H1 (cell line): ENCODE results near the gene FBN3. TPM values are rescaled to one million over a fixed set of nuclear protein-coding genes. Genes with fewer than 3 reads are reported as not detected.

Experiments
- CTCF ChIA-PET: fragments of 300-600 bp; sonication (Branson Sonifier 250); formaldehyde crosslinking; loops from one replicate; lab custom pipeline; 2021; ENCODE audit not compliant: partially characterized antibody; lab: Charles Lee
- POLR2A ChIA-PET: fragments of 300-600 bp; sonication (Branson Sonifier 250); formaldehyde crosslinking; loops from one replicate; lab custom pipeline; 2021; ENCODE audit warnings: inconsistent platforms; ENCODE audit not compliant: partially characterized antibody; lab: Charles Lee
- DNase-seq, 2 experiments: peaks; one replicate each; pipeline versions ENCODE4 v3.0.0 to v3.0.0-alpha.2; 2010 to 2022; ENCODE audit warnings: low spot score in 2 of 2, low read depth in 1 of 2, mixed read lengths in 1 of 2
- FAIRE-seq: peaks from 2 replicates; lab custom pipeline; 2011; peaks lifted over from hg19 to GRCh38; lab: Jason Lieb, UNC
- H2AFZ ChIP-seq: 2 replicates; pipeline ENCODE4 v1.8.1; 2012; ENCODE audit warnings: low read length, inconsistent platforms
- H2AK5ac ChIP-seq: 2 replicates; pipeline ENCODE4 v1.6.1; 2013; ENCODE audit warnings: low read depth, low read length
- H2BK120ac ChIP-seq: replicated peaks from 2 replicates; pipeline ENCODE3; 2013; ENCODE audit warnings: low read depth, low read length, inconsistent platforms
- H2BK12ac ChIP-seq: 2 replicates; pipeline ENCODE4 v1.6.1; 2013; ENCODE audit warnings: low read depth, low read length
- H2BK15ac ChIP-seq: 2 replicates; pipeline ENCODE4 v1.6.1; 2013; ENCODE audit warnings: low read length
- H2BK20ac ChIP-seq: 2 replicates; pipeline ENCODE4 v1.6.1; 2013; ENCODE audit warnings: low read length
- H2BK5ac ChIP-seq: 2 replicates; pipeline ENCODE4 v1.6.1; 2013; ENCODE audit warnings: low read depth, low read length
- H3K14ac ChIP-seq: 2 replicates; pipeline ENCODE4 v1.6.1; 2013; ENCODE audit warnings: inconsistent platforms; ENCODE audit not compliant: insufficient read length
- H3K18ac ChIP-seq: 2 replicates; pipeline ENCODE4 v1.6.1; 2013; ENCODE audit warnings: low read length; ENCODE audit errors: extremely low read depth
- H3K23ac ChIP-seq: 2 replicates; pipeline ENCODE4 v1.6.1; 2013; ENCODE audit warnings: inconsistent platforms; ENCODE audit not compliant: insufficient read length
- H3K23me2 ChIP-seq: 2 replicates; pipeline ENCODE4 v1.6.1; 2013; ENCODE audit warnings: low read depth, low read length
- H3K27ac ChIP-seq: 2 replicates; pipeline ENCODE4 v1.6.1; 2011; ENCODE audit warnings: low read depth, low read length, inconsistent platforms
- H3K27me3 ChIP-seq, 4 experiments: replicated peaks in 1 of 4; 1 replicate in 1 of 4; 2 replicates in 3 of 4; pipeline versions ENCODE4 v1.6.1 to v1.8.1; 2011 to 2013; ENCODE audit warnings: low read length in 3 of 4, mild to moderate bottlenecking in 3 of 4, inconsistent platforms in 2 of 4, mixed read lengths in 2 of 4, moderate library complexity in 1 of 4; ENCODE audit not compliant: control insufficient read depth in 3 of 4, insufficient read depth in 3 of 4; ENCODE audit errors: extremely low read depth in 1 of 4
- H3K36me3 ChIP-seq, 4 experiments: 2 replicates each; pipeline versions ENCODE4 v1.6.1 to v1.8.1; 2011 to 2013; ENCODE audit warnings: mild to moderate bottlenecking in 4 of 4, low read length in 3 of 4, moderate library complexity in 2 of 4, control low read depth in 1 of 4, inconsistent platforms in 1 of 4; ENCODE audit not compliant: insufficient read depth in 4 of 4, control insufficient read depth in 2 of 4
- H3K4ac ChIP-seq: replicated peaks from 2 replicates; pipeline ENCODE3; 2013; ENCODE audit warnings: low read length, low read depth, mixed read lengths, inconsistent platforms; ENCODE audit not compliant: insufficient read length
- H3K4me1 ChIP-seq, 4 experiments: replicated peaks in 1 of 4; 1 replicate in 1 of 4; 2 replicates in 3 of 4; pipeline versions ENCODE4 v1.6.1 to v1.8.1; 2011 to 2013; ENCODE audit warnings: low read length in 3 of 4, inconsistent platforms in 2 of 4, mixed read lengths in 1 of 4; ENCODE audit not compliant: insufficient read depth in 4 of 4, control insufficient read depth in 3 of 4
- H3K4me2 ChIP-seq, 2 experiments: 2 replicates each; pipeline versions ENCODE4 v1.6.1 to v1.8.1; 2011 to 2013; ENCODE audit warnings: low read depth in 2 of 2, low read length in 2 of 2, control low read depth in 1 of 2, inconsistent platforms in 1 of 2, mild to moderate bottlenecking in 1 of 2; ENCODE audit not compliant: insufficient read depth in 1 of 2
- H3K4me3 ChIP-seq, 4 experiments: fragments of 200-600, 300-600 bp in 1 of 4; sonication (generic), shearing (Covaris generic), sonication (Bioruptor Twin) in 1 of 4; 2 replicates each; pipeline versions ENCODE4 v1.5.1 to v1.8.1; 2011 to 2016; ENCODE audit warnings: low read length in 4 of 4, low read depth in 3 of 4, control low read depth in 2 of 4, inconsistent platforms in 2 of 4, mild to moderate bottlenecking in 2 of 4, mixed read lengths in 1 of 4, moderate library complexity in 1 of 4; ENCODE audit not compliant: insufficient read depth in 2 of 4; ENCODE audit errors: extremely low read depth in 1 of 4
- H3K56ac ChIP-seq: replicated peaks from 2 replicates; pipeline ENCODE3; 2013; ENCODE audit warnings: low read depth, mild to moderate bottlenecking, mixed read lengths, low read length, inconsistent platforms; ENCODE audit not compliant: insufficient read length
- H3K79me1 ChIP-seq: 2 replicates; pipeline ENCODE4 v1.6.1; 2013; ENCODE audit warnings: low read depth, low read length, control low read depth
- H3K79me2 ChIP-seq, 2 experiments: 2 replicates each; pipeline versions ENCODE4 v1.6.1 to v1.8.1; 2012 to 2013; ENCODE audit warnings: low read length in 2 of 2, mild to moderate bottlenecking in 2 of 2, inconsistent platforms in 1 of 2; ENCODE audit not compliant: insufficient read depth in 2 of 2, control insufficient read depth in 1 of 2
- H3K9ac ChIP-seq, 4 experiments: replicated peaks in 1 of 4; 1 replicate in 1 of 4; 2 replicates in 3 of 4; pipeline versions ENCODE4 v1.6.1 to v1.8.1; 2011 to 2013; ENCODE audit warnings: low read depth in 3 of 4, low read length in 3 of 4, control low read depth in 2 of 4, mild to moderate bottlenecking in 2 of 4, moderate library complexity in 2 of 4, inconsistent platforms in 1 of 4; ENCODE audit errors: extremely low read depth in 1 of 4
- H3K9me3 ChIP-seq, 2 experiments: 2 replicates each; pipeline versions ENCODE4 v1.6.1 to v1.8.1; 2012 to 2013; ENCODE audit warnings: mild to moderate bottlenecking in 2 of 2, moderate library complexity in 2 of 2, control low read depth in 1 of 2, inconsistent platforms in 1 of 2, low read depth in 1 of 2, low read length in 1 of 2, mixed read lengths in 1 of 2; ENCODE audit not compliant: insufficient read depth in 2 of 2
- H4K20me1 ChIP-seq, 2 experiments: replicated peaks in 1 of 2; 2 replicates each; pipeline versions ENCODE3 to v1.8.1; 2011 to 2013; ENCODE audit warnings: inconsistent platforms in 2 of 2, low read length in 2 of 2, mild to moderate bottlenecking in 1 of 2; ENCODE audit not compliant: insufficient read depth in 2 of 2, control insufficient read depth in 1 of 2
- H4K5ac ChIP-seq: 2 replicates; pipeline ENCODE4 v1.6.1; 2013; ENCODE audit warnings: low read length, low read depth, mixed read lengths, inconsistent platforms; ENCODE audit not compliant: insufficient read length
- H4K8ac ChIP-seq: 2 replicates; pipeline ENCODE4 v1.8.0; 2013; ENCODE audit warnings: mild to moderate bottlenecking, moderate library complexity, low read length, inconsistent platforms; ENCODE audit not compliant: insufficient read depth; ENCODE audit errors: extremely low read depth
- H4K91ac ChIP-seq: replicated peaks from 2 replicates; pipeline ENCODE3; 2013; ENCODE audit warnings: low read length, mixed read lengths, inconsistent platforms; ENCODE audit not compliant: insufficient read length
- ATF2 ChIP-seq: IDR thresholded peaks from 2 replicates; pipeline ENCODE4 v1.6.1; 2012; ENCODE audit warnings: low read length, inconsistent platforms
- E2F6 ChIP-seq: IDR thresholded peaks from 2 replicates; pipeline ENCODE4 v1.6.1; 2012; ENCODE audit warnings: inconsistent platforms
- FOSL1 ChIP-seq: IDR thresholded peaks from 2 replicates; pipeline ENCODE4 v1.6.1; 2011; ENCODE audit warnings: mild to moderate bottlenecking, low read depth, low read length, moderate library complexity; ENCODE audit not compliant: insufficient read depth
- JUND ChIP-seq: IDR thresholded peaks from 2 replicates; pipeline ENCODE4 v1.6.1; 2011; ENCODE audit warnings: mild to moderate bottlenecking, improper control_type of control experiment, low read length
- MAFK ChIP-seq: IDR thresholded peaks from 2 replicates; pipeline ENCODE4 v1.6.1; 2012; ENCODE audit warnings: low read depth, mild to moderate bottlenecking, improper control_type of control experiment, low read length
- MAX ChIP-seq: IDR thresholded peaks from 2 replicates; pipeline ENCODE4 v1.6.1; 2012; ENCODE audit warnings: inconsistent platforms
- NANOG ChIP-seq: IDR thresholded peaks from 2 replicates; pipeline ENCODE4 v1.6.1; 2011; ENCODE audit warnings: low read length, low read depth, mild to moderate bottlenecking, inconsistent platforms; ENCODE audit not compliant: insufficient read depth, poor library complexity, severe bottlenecking
- SIRT6 ChIP-seq: IDR thresholded peaks from one replicate; pipeline ENCODE4 v1.7.1; 2012; ENCODE audit warnings: low read length, inconsistent platforms
- SP4 ChIP-seq: IDR thresholded peaks from 2 replicates; pipeline ENCODE4 v1.6.1; 2012; ENCODE audit warnings: low read length, inconsistent platforms
- SRF ChIP-seq: IDR thresholded peaks from 2 replicates; pipeline ENCODE4 v1.6.1; 2011; ENCODE audit warnings: mild to moderate bottlenecking, low read depth, low read length, moderate library complexity
- TAF7 ChIP-seq: optimal IDR thresholded peaks from 2 replicates; pipeline ENCODE3; 2011; ENCODE audit warnings: low read depth, mild to moderate bottlenecking, inconsistent platforms, low read length, moderate library complexity, borderline replicate concordance
- TCF12 ChIP-seq: IDR thresholded peaks from 2 replicates; pipeline ENCODE4 v1.6.1; 2011; ENCODE audit warnings: low read depth, mild to moderate bottlenecking, low read length
- WGBS, 2 experiments: shearing (Covaris generic) in 1 of 2; methylation state at CpG; one replicate each; pipeline versions ENCODE4 v1.1.6 to v1.1.7; 2013 to 2015; ENCODE audit warnings: low lambda C conversion rate in 2 of 2, mixed read lengths in 2 of 2, inconsistent platforms in 1 of 2, low coverage in 1 of 2, missing lambda C conversion rate in 1 of 2; ENCODE audit not compliant: insufficient replicate concordance in 2 of 2, insufficient coverage in 1 of 2, insufficient read length in 1 of 2; ENCODE audit errors: extremely low coverage in 1 of 2, missing lambda C conversion rate in 1 of 2; 5-methylcytosine and 5-hydroxymethylcytosine counted together
- polyA plus RNA-seq, 7 experiments: library from polyadenylated mRNA; depleted of rRNA in 3 of 7; stranded (reverse) in 5 of 7; unstranded in 2 of 7; fragments of >200 nt in 5 of 7; fragments of 200-250 nt in 2 of 7; gene quantifications; 1 replicate in 5 of 7; 2 replicates in 1 of 7; 4 replicates in 1 of 7; pipeline versions ENCODE4 v1.2.1 to v1.2.3, GENCODE V29; 2011 to 2013; ENCODE audit warnings: missing spikeins in 2 of 7, mixed read lengths in 2 of 7
- total RNA-seq: library from RNA; stranded (reverse); fragmentation: NEBNext Ultra II Directional; extraction: Animal tissue kit (Norgen Biotek cat#: 25700); gene quantifications from 2 replicates; pipeline ENCODE4 v1.2.1, GENCODE V29; 2021

Gene FBN3
- total and polyA plus RNA-seq, 2 of the 8 experiments (the other 6 are each of a cell fraction or from before 2014, with no cell fraction given), result 37.1 to 38.7 TPM

GRCh38 chr19:8142513-8142900 is 6.9 kb downstream of the FBN3 start:
- Histone ChIP-seq H3K4me1 (peaks cover 0 to 12% (median 2%) of the 10 kb centered on the region in 4 experiments; a peak in 5 of 7 replicates), H4K20me1 (no peaks in the 10 kb centered on the region), H3K4me2 (no peak overlapping the region), H3K14ac (no peak overlapping the region), H3K4me3 (no peak overlapping the region), H4K8ac (no peak overlapping the region), H3K27ac (no peak overlapping the region), H3K9ac (no peak overlapping the region), H3K27me3 (no peaks in the 10 kb centered on the region), H2BK15ac (no peak overlapping the region), H3K79me2 (peaks cover 0 to 12% of the 10 kb centered on the region in 2 experiments; a peak in 1 of 4 replicates), H3K4ac (no peak overlapping the region), H3K9me3 (no peaks in the 10 kb centered on the region), H2BK20ac (no peak overlapping the region), H2BK12ac (no peak overlapping the region), H3K79me1 (peaks cover 8% of the 10 kb centered on the region), H2BK5ac (no peak overlapping the region), H3K36me3 (peaks cover 0 to 13% (median 8%) of the 10 kb centered on the region in 4 experiments; a peak in 5 of 8 replicates), H3K23ac (no peak overlapping the region), H3K23me2 (no peaks in the 10 kb centered on the region), H3K56ac (no peak overlapping the region), H3K18ac (no peak overlapping the region), H2AFZ (no peak overlapping the region), H4K91ac (no peak overlapping the region), H4K5ac (no peak overlapping the region), H2AK5ac (no peak overlapping the region), H2BK120ac (no peak overlapping the region)
- CTCF ChIA-PET, result interaction anchor here (0.6 to 2.0 kb wide), 5 partner anchors 9 to 277 kb away, joined by 3 to 6 read pairs (median 4); no protein-coding TSS in a partner anchor
- FAIRE-seq, result no peak
- 98% methylated on average over 5 of the region's 6 CpGs; no CpG with 5 or more reads in 1 of the 2 experiments for WGBS, 2 experiments
- DNase-seq, result no peak
- POLR2A ChIA-PET, result interaction anchor here (0.6 to 1.2 kb wide), 3 partner anchors 11 to 199 kb away, joined by 3 to 4 read pairs (median 3); partner anchors contain the start of gene TIMM44
- TF ChIP-seq E2F6 (no peak), SIRT6 (no peak), SP4 (no peak), MAFK (no peak), SRF (no peak), ATF2 (no peak), TAF7 (no peak), MAX (no peak), FOSL1 (no peak), NANOG (no peak), TCF12 (no peak), JUND (no peak)
